NOMO-1 (cell line): ENCODE results near the gene HCN1.
A peak's percentile ranks its signal among the peaks of the same experiment; 100 is the strongest.

Source experiments
- DNase-seq, 2 experiments: peaks; one replicate each; lab custom pipeline; 2025; ENCODE audit not compliant: unreplicated experiment in 2 of 2; lab: John Stamatoyannopoulos, UW

Gene HCN1

GRCh38 chr5:45696206-45696836 lies at the start of gene HCN1:
Gene HCN1 (minus strand): TSS chr5:45696380.
- DNase-seq = no peak

GRCh38 chr5:45741110-45741509 lies 44.9 kb upstream of the HCN1 start:
- no peak for DNase-seq

GRCh38 chr5:45737153-45737552 lies 41.0 kb upstream of the HCN1 start:
- no peak for DNase-seq

- no peak for DNase-seq
Observed at GRCh38 chr5:45725537-45725936, 29.4 kb upstream of the HCN1 start.

GRCh38 chr5:45697201-45697600 lies 1.0 kb upstream of the HCN1 start:
- DNase-seq = no peak

GRCh38 chr5:45695804-45696156 lies 400 bp downstream of the HCN1 start:
- DNase-seq = no peak

- no peak for DNase-seq
Observed at GRCh38 chr5:45694971-45695803, 993 bp downstream of the HCN1 start.

GRCh38 chr5:45694255-45694814 lies 1.8 kb downstream of the HCN1 start:
- DNase-seq = no peak

- no peak for DNase-seq
Observed at GRCh38 chr5:45692481-45692880, 3.7 kb downstream of the HCN1 start.

GRCh38 chr5:45691656-45692055 lies 4.5 kb downstream of the HCN1 start:
- DNase-seq = no peak

GRCh38 chr5:45687701-45688100 lies 8.5 kb downstream of the HCN1 start:
- DNase-seq = no peak

- no peak for DNase-seq
Observed at GRCh38 chr5:45686620-45687019, 9.6 kb downstream of the HCN1 start.

- DNase-seq = no peak
Observed at GRCh38 chr5:45684118-45684517, 12.1 kb downstream of the HCN1 start.

- no peak for DNase-seq
Observed at GRCh38 chr5:45680950-45681349, 15.2 kb downstream of the HCN1 start.

- DNase-seq = no peak
Observed at GRCh38 chr5:45677524-45677923, 18.7 kb downstream of the HCN1 start.

- DNase-seq = no peak
Observed at GRCh38 chr5:45672271-45672670, 23.9 kb downstream of the HCN1 start.

- no peak for DNase-seq
Observed at GRCh38 chr5:45648744-45649143, 47.4 kb downstream of the HCN1 start.

GRCh38 chr5:45643056-45643455 lies 53.1 kb downstream of the HCN1 start:
- no peak for DNase-seq

GRCh38 chr5:45642370-45642769 lies 53.8 kb downstream of the HCN1 start:
- no peak for DNase-seq

- DNase-seq = peak in 1 of 2 experiments; percentile 2
Observed at GRCh38 chr5:45639040-45639439, 57.1 kb downstream of the HCN1 start.

GRCh38 chr5:45627076-45627656 lies 69.0 kb downstream of the HCN1 start:
- DNase-seq = no peak

- DNase-seq = no peak
Observed at GRCh38 chr5:45623832-45624231, 72.3 kb downstream of the HCN1 start.
